Subcutaneous adipose tissue (tissue), 4 donors: Measurements from ENCODE around the gene SUV39H1. TPM values are rescaled to one million over a fixed set of nuclear protein-coding genes. Genes with fewer than 3 reads are reported as not detected.

Experiments
- total RNA-seq, 4 donors: library from RNA; depleted of rRNA; stranded (reverse); fragments of >200 nt; gene quantifications; one replicate each; pipeline ENCODE4 v1.1.0, GENCODE V29; 2016
- TF ChIP-seq, protein P1 (sequence below): fragments of 450-650 bp; IDR thresholded peaks from one replicate; pipeline ENCODE4 v1.5.1; 2016; ENCODE audit warnings: low read depth, mild to moderate bottlenecking, control low read depth, antibody characterized with exemption, moderate library complexity

SUV39H1 gene
- total RNA-seq, 4 donors from 2014 or later, result 2.7 to 15.4 (median 6.0) TPM

DNA sequence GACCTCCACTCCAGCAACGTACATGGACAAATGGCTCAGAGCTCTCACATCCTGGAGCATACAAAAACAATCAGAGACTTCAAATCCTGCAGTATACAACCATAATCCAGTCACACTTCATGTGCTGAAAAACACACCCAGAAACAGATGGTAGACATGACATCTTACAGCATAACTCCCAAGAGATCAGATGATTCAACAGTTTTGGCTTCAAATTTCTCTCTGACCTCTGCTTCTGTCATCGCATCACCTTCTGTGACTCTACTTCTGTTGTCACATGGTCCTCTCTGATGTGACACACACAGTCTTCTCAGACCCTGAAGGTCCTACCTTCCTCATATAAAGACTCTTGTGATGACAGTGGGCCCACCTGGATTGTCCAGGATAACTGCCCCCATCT is 18.5 kb downstream of the SUV39H1 start:
- TF ChIP-seq, protein P1, sequence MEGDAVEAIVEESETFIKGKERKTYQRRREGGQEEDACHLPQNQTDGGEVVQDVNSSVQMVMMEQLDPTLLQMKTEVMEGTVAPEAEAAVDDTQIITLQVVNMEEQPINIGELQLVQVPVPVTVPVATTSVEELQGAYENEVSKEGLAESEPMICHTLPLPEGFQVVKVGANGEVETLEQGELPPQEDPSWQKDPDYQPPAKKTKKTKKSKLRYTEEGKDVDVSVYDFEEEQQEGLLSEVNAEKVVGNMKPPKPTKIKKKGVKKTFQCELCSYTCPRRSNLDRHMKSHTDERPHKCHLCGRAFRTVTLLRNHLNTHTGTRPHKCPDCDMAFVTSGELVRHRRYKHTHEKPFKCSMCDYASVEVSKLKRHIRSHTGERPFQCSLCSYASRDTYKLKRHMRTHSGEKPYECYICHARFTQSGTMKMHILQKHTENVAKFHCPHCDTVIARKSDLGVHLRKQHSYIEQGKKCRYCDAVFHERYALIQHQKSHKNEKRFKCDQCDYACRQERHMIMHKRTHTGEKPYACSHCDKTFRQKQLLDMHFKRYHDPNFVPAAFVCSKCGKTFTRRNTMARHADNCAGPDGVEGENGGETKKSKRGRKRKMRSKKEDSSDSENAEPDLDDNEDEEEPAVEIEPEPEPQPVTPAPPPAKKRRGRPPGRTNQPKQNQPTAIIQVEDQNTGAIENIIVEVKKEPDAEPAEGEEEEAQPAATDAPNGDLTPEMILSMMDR, result no peak

DNA sequence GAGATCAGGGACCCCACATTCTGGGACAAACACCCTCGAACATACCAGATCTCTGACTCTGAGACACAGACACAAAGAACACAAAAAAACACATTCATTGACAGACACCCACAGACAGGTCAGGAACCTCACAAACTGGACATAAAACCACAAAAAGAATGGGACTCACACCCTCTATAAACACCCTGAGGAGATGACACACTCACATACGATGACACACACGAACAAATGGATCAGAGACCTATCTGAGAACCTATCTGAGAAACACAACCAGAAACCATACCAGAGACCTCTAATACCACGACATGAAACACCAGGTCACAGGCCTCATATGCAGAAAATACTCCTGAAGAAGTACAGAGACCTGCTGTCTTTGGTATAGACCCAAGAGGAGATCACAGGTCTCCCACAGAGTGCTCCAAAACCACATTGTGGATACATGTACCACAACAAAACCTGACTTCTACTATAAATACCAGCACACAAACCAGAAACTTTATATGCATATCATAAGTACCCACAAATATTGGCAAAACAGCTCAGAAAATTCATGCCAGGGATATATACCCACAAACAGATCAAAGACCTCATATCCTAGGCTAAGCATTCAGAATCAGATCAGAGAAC is 19.5 kb downstream of the SUV39H1 start:
- TF ChIP-seq, protein P1, result no peak

GRCh38 chrX:48719958-48720357 is 23.4 kb downstream of the SUV39H1 start:
- TF ChIP-seq, protein P1, result no peak

DNA sequence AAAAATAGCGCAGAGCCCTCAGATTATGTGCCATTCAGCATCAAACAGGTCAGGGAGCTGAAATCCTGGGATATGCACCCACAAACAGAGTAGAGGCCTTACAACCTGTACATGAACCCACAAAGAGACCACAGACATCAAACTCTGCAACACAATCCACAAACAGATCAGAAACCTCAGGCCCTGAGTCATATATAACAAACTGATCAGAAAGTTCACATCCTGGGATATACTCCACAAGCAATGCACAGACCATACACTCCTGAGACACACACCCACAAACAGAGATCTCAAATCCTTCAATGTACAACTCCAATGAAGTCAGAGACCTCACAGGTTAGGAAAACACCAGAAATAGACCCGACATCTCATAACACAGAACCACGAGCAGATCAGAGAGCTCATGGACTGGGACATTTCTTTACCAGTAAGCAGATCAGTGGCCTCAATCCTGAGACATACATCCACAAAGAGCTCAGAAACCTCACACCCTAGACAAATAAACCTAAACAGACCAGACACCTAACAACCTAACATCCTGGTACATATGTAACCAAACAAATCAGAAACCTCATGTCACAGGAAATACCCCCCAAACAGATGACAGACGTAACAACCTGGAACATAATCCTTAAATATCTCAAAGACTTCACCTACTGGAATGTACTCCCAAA is 24.2 kb downstream of the SUV39H1 start:
- TF ChIP-seq, protein P1, result no peak

GRCh38 chrX:48721916-48722315 is 25.4 kb downstream of the SUV39H1 start:
- TF ChIP-seq, protein P1, result no peak

DNA sequence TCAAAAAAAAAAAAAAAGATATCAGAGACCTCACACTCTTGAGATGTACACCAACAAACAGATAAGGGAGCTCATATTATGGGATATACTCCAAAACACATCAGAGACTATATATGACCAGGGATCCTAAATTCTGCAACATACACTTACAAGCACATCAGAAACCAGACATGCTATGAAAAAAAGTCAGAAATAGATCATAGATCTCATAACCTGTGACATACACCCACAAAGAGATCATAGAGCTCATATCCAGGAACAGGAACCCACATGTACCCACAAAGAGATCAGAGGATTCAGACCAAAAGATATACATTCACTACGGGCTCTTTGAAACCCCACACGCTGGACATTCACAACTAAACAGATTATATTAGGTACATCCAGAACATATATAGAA is 30.1 kb downstream of the SUV39H1 start:
- TF ChIP-seq, protein P1, result no peak

GRCh38 chrX:48728653-48729052 is 32.1 kb downstream of the SUV39H1 start:
- TF ChIP-seq, protein P1, result no peak
